Suprapubic skin (tissue), 4 donors: Measurements from ENCODE around the gene IL31. TPM values are rescaled to one million over a fixed set of nuclear protein-coding genes. Genes with fewer than 3 reads are reported as not detected.

ENCODE experiments used
- DNase-seq, 2 donors: peaks; one replicate each; pipeline ENCODE4 v3.0.0-alpha.2; 2019; ENCODE audit warnings: low spot score in 2 of 2
- H3K27ac ChIP-seq: fragments of 200-600 bp; sonication (generic); one replicate; pipeline ENCODE4 v1.5.1; 2019
- H3K27me3 ChIP-seq: fragments of 200-600 bp; sonication (generic); one replicate; pipeline ENCODE4 v1.5.1; 2019
- H3K36me3 ChIP-seq: fragments of 200-600 bp; sonication (generic); one replicate; pipeline ENCODE4 v1.5.1; 2019
- H3K4me1 ChIP-seq: fragments of 200-600 bp; sonication (generic); one replicate; pipeline ENCODE4 v1.5.1; 2019
- H3K4me3 ChIP-seq: fragments of 200-600 bp; sonication (generic); one replicate; pipeline ENCODE4 v1.5.1; 2019; ENCODE audit warnings: mild to moderate bottlenecking
- H3K9me3 ChIP-seq: fragments of 200-600 bp; sonication (generic); one replicate; pipeline ENCODE4 v1.5.1; 2019
- EP300 ChIP-seq: sonication (generic); formaldehyde crosslinking; IDR thresholded peaks from one replicate; pipeline ENCODE4 v1.6.1; 2017; ENCODE audit warnings: antibody characterized with exemption
- POLR2A ChIP-seq, 2 donors: fragments of 450-650 bp; IDR thresholded peaks; one replicate each; pipeline ENCODE4 v1.6.1; 2017; ENCODE audit warnings: antibody characterized with exemption in 2 of 2, mild to moderate bottlenecking in 2 of 2, moderate library complexity in 2 of 2
- POLR2AphosphoS5 ChIP-seq, 3 donors: sonication (generic); formaldehyde crosslinking; IDR thresholded peaks; one replicate each; pipeline ENCODE4 v1.6.1; 2017; ENCODE audit warnings: antibody characterized with exemption in 3 of 3
- WGBS: methylation state at CpG from one replicate; pipeline ENCODE4 v1.1.5; 2018; 5-methylcytosine and 5-hydroxymethylcytosine counted together
- total RNA-seq, 4 donors: library from RNA; depleted of rRNA; stranded (reverse); fragments of >200 nt; gene quantifications; one replicate each; pipeline ENCODE4 v1.1.0, GENCODE V29; 2016
- TF ChIP-seq, protein P1 (sequence below), 2 donors: fragments of 200-600 bp in 1 of 2; fragments of 450-650 bp in 1 of 2; sonication (generic) in 1 of 2; IDR thresholded peaks; one replicate each; pipeline ENCODE4 v1.5.1; 2016 to 2019; ENCODE audit warnings: antibody characterized with exemption in 2 of 2, mild to moderate bottlenecking in 1 of 2, moderate library complexity in 1 of 2

IL31 gene
- total RNA-seq, 4 donors from 2014 or later, result not detected

DNA sequence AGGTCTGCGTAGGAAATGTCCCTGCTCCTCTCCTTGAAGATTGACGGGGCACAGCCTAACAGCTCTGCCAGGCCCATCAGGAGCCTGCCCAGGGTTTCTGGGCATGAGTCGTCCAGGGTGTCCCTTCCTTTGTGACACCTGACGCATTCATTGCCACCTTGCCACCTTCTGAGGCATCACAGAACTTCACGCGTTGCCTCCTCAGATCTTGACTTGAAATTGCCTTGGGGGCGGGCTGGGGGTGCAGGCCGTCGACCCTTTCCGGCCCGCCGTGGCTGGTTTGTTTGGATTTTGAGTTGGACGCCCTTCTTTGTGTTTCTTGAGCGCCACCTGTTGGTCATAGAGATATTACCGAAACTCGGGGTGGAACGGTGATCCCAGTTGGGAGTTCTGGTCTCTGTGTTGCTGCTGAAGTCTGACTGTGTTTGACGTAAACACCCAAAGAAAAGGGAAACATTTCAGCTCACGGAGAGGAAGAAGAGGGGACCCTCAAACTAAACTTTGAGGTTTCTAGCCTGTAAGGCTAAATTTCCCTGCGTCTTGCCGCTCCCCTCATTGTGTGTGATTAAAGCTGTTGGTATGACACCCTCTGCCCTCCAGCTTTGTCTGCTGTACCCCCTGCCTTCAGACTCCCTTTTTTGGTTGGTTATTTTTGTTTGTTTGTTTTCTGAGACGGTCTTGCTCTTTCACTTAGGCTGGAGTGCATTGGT lies 50.8 kb downstream of the IL31 start:
- Histone ChIP-seq H3K27ac (no peak overlapping the region), H3K4me3 (no peak overlapping the region), H3K27me3 (no peaks in the 10 kb centered on the region), H3K4me1 (peaks cover 19% of the 10 kb centered on the region), H3K9me3 (no peaks in the 10 kb centered on the region), H3K36me3 (peaks cover 12% of the 10 kb centered on the region)
- WGBS, result 18% methylated on average over 22 of the region's 22 CpGs
- TF ChIP-seq, protein P1, sequence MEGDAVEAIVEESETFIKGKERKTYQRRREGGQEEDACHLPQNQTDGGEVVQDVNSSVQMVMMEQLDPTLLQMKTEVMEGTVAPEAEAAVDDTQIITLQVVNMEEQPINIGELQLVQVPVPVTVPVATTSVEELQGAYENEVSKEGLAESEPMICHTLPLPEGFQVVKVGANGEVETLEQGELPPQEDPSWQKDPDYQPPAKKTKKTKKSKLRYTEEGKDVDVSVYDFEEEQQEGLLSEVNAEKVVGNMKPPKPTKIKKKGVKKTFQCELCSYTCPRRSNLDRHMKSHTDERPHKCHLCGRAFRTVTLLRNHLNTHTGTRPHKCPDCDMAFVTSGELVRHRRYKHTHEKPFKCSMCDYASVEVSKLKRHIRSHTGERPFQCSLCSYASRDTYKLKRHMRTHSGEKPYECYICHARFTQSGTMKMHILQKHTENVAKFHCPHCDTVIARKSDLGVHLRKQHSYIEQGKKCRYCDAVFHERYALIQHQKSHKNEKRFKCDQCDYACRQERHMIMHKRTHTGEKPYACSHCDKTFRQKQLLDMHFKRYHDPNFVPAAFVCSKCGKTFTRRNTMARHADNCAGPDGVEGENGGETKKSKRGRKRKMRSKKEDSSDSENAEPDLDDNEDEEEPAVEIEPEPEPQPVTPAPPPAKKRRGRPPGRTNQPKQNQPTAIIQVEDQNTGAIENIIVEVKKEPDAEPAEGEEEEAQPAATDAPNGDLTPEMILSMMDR (IDR thresholded peaks at IDR 0.05), result peak; percentile 62 to 68
- no peak for TF ChIP-seq POLR2AphosphoS5 (IDR thresholded peaks at IDR 0.05)
- no peak for TF ChIP-seq POLR2A (IDR thresholded peaks at IDR 0.05)
- no peak for TF ChIP-seq EP300
- peak in 1 of 2 donors; percentile 82 for DNase-seq

Other genes with a start within 250 kb of the IL31 start
- gene BCL7A, start 152.3 kb downstream of the IL31 start, total RNA-seq, result 10 to 100 TPM; 15.9 to 30.9 (median 22.7) TPM
- gene MLXIP, start 95.5 kb downstream of the IL31 start, total RNA-seq, result 10 to 100 TPM; 25.2 to 91.4 (median 35.4) TPM
- gene LRRC43, start 8.9 kb upstream of the IL31 start, total RNA-seq, result 1 to 10 TPM in 1 of 4 donors, not detected in 3; 1.1 TPM
- gene B3GNT4, start 29.5 kb upstream of the IL31 start, total RNA-seq, result 10 to 100 TPM in 1 of 4 donors, 1 to 10 TPM in 3; 3.3 to 12.9 (median 5.6) TPM
- gene DIABLO, start 51.8 kb upstream of the IL31 start, total RNA-seq, result 10 to 100 TPM; 33.3 to 58.3 (median 53.3) TPM
- gene VPS33A, start 92.3 kb upstream of the IL31 start, total RNA-seq, result 10 to 100 TPM; 13.6 to 19.4 (median 15.1) TPM
- gene CLIP1, start 248.4 kb upstream of the IL31 start, total RNA-seq, result 100 to 1,000 TPM; 107 to 170 (median 149) TPM